ENCODE measurements around the gene TTC21B. TPM values are rescaled to one million over a fixed set of nuclear protein-coding genes. Genes with fewer than 3 reads are reported as not detected.

TTC21B gene
- total and polyA plus RNA-seq, 10 of the 15 experiments (the other 5 are each of a cell fraction or from before 2014, with no cell fraction given) = 2.7 to 22.4 (median 11.3) TPM

DNA sequence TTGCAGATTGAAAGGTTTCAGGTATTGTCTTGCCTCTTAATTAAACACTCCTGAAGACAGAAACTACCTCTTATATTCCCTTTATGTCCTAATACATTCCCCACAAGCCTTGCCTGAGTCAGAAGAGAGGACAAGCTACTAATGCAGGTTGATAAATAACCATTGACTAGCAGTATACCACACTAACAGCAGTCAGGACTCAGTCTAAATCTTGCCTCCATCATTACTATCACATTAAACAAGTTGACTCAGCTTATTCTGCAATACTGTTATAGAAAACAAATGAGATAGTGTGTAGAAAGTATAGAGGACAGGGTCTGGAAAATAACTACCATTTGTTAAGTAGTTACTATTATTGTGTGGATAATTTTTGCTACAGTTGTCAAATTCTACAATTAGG lies 63.8 kb downstream of the TTC21B start (continued):
- TF ChIP-seq GATAD2B (conservative IDR thresholded peaks at IDR 0.05; ENCODE audit: low read depth) = no peak

DNA sequence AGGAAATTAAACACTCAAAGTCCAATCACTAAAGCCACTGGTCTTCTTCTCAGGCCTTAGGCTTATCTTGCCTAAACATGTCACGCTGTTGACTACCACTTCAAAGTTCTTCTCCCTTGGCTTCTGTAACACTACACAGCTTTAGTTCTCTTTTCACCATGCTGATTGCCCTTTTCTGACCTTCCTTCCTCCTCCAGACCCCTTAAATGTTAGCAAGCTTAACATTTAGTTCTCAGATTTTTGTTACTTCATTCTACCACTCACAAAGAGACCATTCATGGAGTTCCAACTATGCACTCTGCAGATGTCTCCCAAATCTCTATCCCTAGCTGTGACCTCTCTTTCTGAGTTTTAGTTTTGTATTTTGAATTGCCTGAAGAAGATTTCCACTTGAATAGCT lies 64.4 kb downstream of the TTC21B start:
- Histone ChIP-seq H3K9ac (ENCODE audit: control insufficient read depth, insufficient read depth, low read length) (no peak overlapping the region), H3K27me3 (replicated peaks in 1 of 2; ENCODE audit: control insufficient read depth in 2 of 2, insufficient read depth in 2 of 2, low read length in 1 of 2) (no peaks in the 10 kb centered on the region), H2AFZ (ENCODE audit: control insufficient read depth, low read depth, low read length) (no peak overlapping the region), H3K36me3 (ENCODE audit: control insufficient read depth in 2 of 2, insufficient read depth in 2 of 2, low read length in 1 of 2) (peaks cover 0 to 9% of the 10 kb centered on the region in 2 experiments; a peak in 2 of 4 replicates), H3K27ac (ENCODE audit: control insufficient read depth, insufficient read depth) (no peak overlapping the region), H3K4me3 (no peak overlapping the region), H3K79me2 (ENCODE audit: control insufficient read depth, insufficient read depth, low read length) (no peaks in the 10 kb centered on the region), H3K4me2 (ENCODE audit: control insufficient read depth, insufficient read depth) (no peak overlapping the region), H3K4me1 (ENCODE audit: control insufficient read depth, insufficient read depth, low read length) (no peaks in the 10 kb centered on the region), H4K20me1 (ENCODE audit: control insufficient read depth, insufficient read depth) (no peaks in the 10 kb centered on the region), H3K9me3 (replicated peaks; ENCODE audit: control insufficient read depth, insufficient read depth, low read length) (no peaks in the 10 kb centered on the region)
- SMC1A ChIA-PET (ENCODE audit: uncharacterized antibody, unreplicated experiment) = interaction anchor here (1.3 to 3.2 kb wide), 3 partner anchors 12 to 15 kb away, joined by 4 to 12 read pairs (median 8); no protein-coding TSS in a partner anchor
- 91% methylated on average over 1 of the region's 1 CpG for WGBS (ENCODE audit: insufficient coverage, insufficient replicate concordance, low lambda C conversion rate, missing lambda C conversion rate)
- CTCF ChIA-PET = interaction anchor here (1.2 to 1.7 kb wide), 3 partner anchors 15 to 594 kb away, joined by 3 to 4 read pairs (median 4); no protein-coding TSS in a partner anchor
- no TSS peak for BruUV-seq (replicated peaks)
- POLR2A ChIA-PET = interaction anchor here (0.6 kb wide), 1 partner anchor 17 kb away, joined by 7 read pairs; no protein-coding TSS in a partner anchor
- DNase-seq (ENCODE audit: low read depth, low spot score) = no peak
- no peak for ATAC-seq
- no peak for TF ChIP-seq RELA (IDR thresholded peaks at IDR 0.05; ENCODE audit: borderline replicate concordance, partially characterized antibody)
- no peak for TF ChIP-seq SMAD5 (IDR thresholded peaks at IDR 0.05; ENCODE audit: low read depth)
- TF ChIP-seq STAT1 (conservative IDR thresholded peaks at IDR 0.05) = no peak
- no peak for TF ChIP-seq BRCA1 (IDR thresholded peaks at IDR 0.05; ENCODE audit: low read depth, low read length)
- TF ChIP-seq, protein P1, sequence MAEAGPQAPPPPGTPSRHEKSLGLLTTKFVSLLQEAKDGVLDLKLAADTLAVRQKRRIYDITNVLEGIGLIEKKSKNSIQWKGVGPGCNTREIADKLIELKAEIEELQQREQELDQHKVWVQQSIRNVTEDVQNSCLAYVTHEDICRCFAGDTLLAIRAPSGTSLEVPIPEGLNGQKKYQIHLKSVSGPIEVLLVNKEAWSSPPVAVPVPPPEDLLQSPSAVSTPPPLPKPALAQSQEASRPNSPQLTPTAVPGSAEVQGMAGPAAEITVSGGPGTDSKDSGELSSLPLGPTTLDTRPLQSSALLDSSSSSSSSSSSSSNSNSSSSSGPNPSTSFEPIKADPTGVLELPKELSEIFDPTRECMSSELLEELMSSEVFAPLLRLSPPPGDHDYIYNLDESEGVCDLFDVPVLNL (IDR thresholded peaks at IDR 0.05; ENCODE audit: low read depth, low read length) = no peak
- TF ChIP-seq NBN (IDR thresholded peaks at IDR 0.05) = no peak
- no peak for TF ChIP-seq NRF1 (conservative IDR thresholded peaks at IDR 0.05; ENCODE audit: low read depth, low read length)
- no peak for TF ChIP-seq SIX5 (IDR thresholded peaks at IDR 0.05; ENCODE audit: low read depth, low read length, severe bottlenecking)
- no peak for TF ChIP-seq ZNF622 (IDR thresholded peaks at IDR 0.05)
- TF ChIP-seq CREM (IDR thresholded peaks at IDR 0.05; ENCODE audit: low read depth) = no peak
- no peak for TF ChIP-seq MTA3 (IDR thresholded peaks at IDR 0.05; ENCODE audit: borderline replicate concordance, low read length)
- no peak for FAIRE-seq
- RAD21 ChIA-PET (ENCODE audit: unreplicated experiment) = interaction anchor here (1.4 kb wide), 1 partner anchor 15 kb away, joined by 6 read pairs; no protein-coding TSS in a partner anchor
- intact Hi-C loops (cut with micrococcal nuclease; ENCODE audit: unreplicated experiment) = no loop called here
- in situ Hi-C loops (cut with MboI) = no loop called here

Data from GM12878 (cell line).